ENCODE results near the gene PPARGC1A.

PPARGC1A gene

GRCh38 chr4:23881674-23882337, 8.0 kb downstream of the PPARGC1A start:
- DNase-seq (ENCODE audit: extremely low read depth in 1 of 2, low read depth in 1 of 2): no peak

GRCh38 chr4:23881052-23881501, 8.8 kb downstream of the PPARGC1A start:
- no peak for DNase-seq (ENCODE audit: extremely low read depth in 1 of 2, low read depth in 1 of 2)

- no peak for DNase-seq (ENCODE audit: extremely low read depth in 1 of 2, low read depth in 1 of 2)
Observed at GRCh38 chr4:23878912-23879732, 10.7 kb downstream of the PPARGC1A start.

- DNase-seq (ENCODE audit: extremely low read depth in 1 of 2, low read depth in 1 of 2): no peak
Observed at GRCh38 chr4:23878246-23878891, 11.5 kb downstream of the PPARGC1A start.

GRCh38 chr4:23877758-23878229, 12.1 kb downstream of the PPARGC1A start:
- no peak for DNase-seq (ENCODE audit: extremely low read depth in 1 of 2, low read depth in 1 of 2)

GRCh38 chr4:23876418-23877089, 13.3 kb downstream of the PPARGC1A start:
- DNase-seq (ENCODE audit: extremely low read depth in 1 of 2, low read depth in 1 of 2): no peak

- no peak for DNase-seq (ENCODE audit: extremely low read depth in 1 of 2, low read depth in 1 of 2)
Observed at GRCh38 chr4:23875317-23875716, 14.5 kb downstream of the PPARGC1A start.

GRCh38 chr4:23874536-23874901, 15.3 kb downstream of the PPARGC1A start:
- no peak for DNase-seq (ENCODE audit: extremely low read depth in 1 of 2, low read depth in 1 of 2)

GRCh38 chr4:23873717-23874535, 15.9 kb downstream of the PPARGC1A start:
- no peak for DNase-seq (ENCODE audit: extremely low read depth in 1 of 2, low read depth in 1 of 2)

GRCh38 chr4:23871426-23871825, 18.4 kb downstream of the PPARGC1A start:
- DNase-seq (ENCODE audit: extremely low read depth in 1 of 2, low read depth in 1 of 2): no peak

GRCh38 chr4:23866450-23867075, 23.3 kb downstream of the PPARGC1A start:
- no peak for DNase-seq (ENCODE audit: extremely low read depth in 1 of 2, low read depth in 1 of 2)

GRCh38 chr4:23861897-23862296, 27.9 kb downstream of the PPARGC1A start:
- no peak for DNase-seq (ENCODE audit: extremely low read depth in 1 of 2, low read depth in 1 of 2)

- DNase-seq (ENCODE audit: extremely low read depth in 1 of 2, low read depth in 1 of 2): no peak
Observed at GRCh38 chr4:23860919-23861318, 28.9 kb downstream of the PPARGC1A start.

GRCh38 chr4:23857367-23857959, 32.4 kb downstream of the PPARGC1A start:
- DNase-seq (ENCODE audit: extremely low read depth in 1 of 2, low read depth in 1 of 2): no peak

GRCh38 chr4:23856630-23857029, 33.2 kb downstream of the PPARGC1A start:
- no peak for DNase-seq (ENCODE audit: extremely low read depth in 1 of 2, low read depth in 1 of 2)

- DNase-seq (ENCODE audit: extremely low read depth in 1 of 2, low read depth in 1 of 2): no peak
Observed at GRCh38 chr4:23855912-23856605, 33.8 kb downstream of the PPARGC1A start.

- DNase-seq (ENCODE audit: extremely low read depth in 1 of 2, low read depth in 1 of 2): no peak
Observed at GRCh38 chr4:23853986-23854660, 35.7 kb downstream of the PPARGC1A start.

GRCh38 chr4:23851464-23851863, 38.4 kb downstream of the PPARGC1A start:
- no peak for DNase-seq (ENCODE audit: extremely low read depth in 1 of 2, low read depth in 1 of 2)
